ENCODE measurements around the gene PEX3.

GRCh38 chr6:143451531-143451930 is 926 bp downstream of the PEX3 start:
- TF ChIP-seq EZH2phosphoT487 (IDR thresholded peaks at IDR 0.05; ENCODE audit: unreplicated experiment): no peak
- no peak for TF ChIP-seq CTCF (conservative IDR thresholded peaks at IDR 0.05; ENCODE audit: low read depth in 2 of 2)
